C4-2B (cell line): Measurements from ENCODE around the gene RDX.

Experiments used
- ZFX ChIP-seq: fragments of 450-650 bp; IDR thresholded peaks from 2 replicates; pipeline ENCODE4 v1.6.1; 2017
- TF ChIP-seq, protein P1 (sequence below): fragments of 450-650 bp; conservative IDR thresholded peaks from 2 replicates; pipeline ENCODE4 v1.5.1; 2017; ENCODE audit warnings: mild to moderate bottlenecking

DNA sequence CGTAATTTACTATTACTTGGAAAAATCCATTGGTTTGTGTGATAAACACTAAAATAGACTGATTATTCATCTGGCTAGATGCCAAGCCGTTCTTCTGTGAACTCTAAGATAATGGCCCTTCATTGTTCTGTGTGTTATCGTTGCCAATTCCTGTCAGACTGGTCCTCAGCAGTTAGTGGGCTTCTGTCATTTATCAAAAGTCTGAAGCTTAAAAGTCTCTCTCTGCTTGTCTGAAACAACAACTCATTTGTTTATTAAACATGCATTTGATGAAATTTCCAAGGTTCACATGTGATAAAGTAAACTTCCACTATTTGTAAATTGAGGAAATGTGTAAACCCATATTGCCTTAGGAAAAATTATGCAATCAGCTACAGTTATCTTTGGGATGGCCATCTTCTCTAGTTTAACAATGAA lies 21.1 kb upstream of the RDX start:
- TF ChIP-seq ZFX = no peak
- TF ChIP-seq, protein P1, sequence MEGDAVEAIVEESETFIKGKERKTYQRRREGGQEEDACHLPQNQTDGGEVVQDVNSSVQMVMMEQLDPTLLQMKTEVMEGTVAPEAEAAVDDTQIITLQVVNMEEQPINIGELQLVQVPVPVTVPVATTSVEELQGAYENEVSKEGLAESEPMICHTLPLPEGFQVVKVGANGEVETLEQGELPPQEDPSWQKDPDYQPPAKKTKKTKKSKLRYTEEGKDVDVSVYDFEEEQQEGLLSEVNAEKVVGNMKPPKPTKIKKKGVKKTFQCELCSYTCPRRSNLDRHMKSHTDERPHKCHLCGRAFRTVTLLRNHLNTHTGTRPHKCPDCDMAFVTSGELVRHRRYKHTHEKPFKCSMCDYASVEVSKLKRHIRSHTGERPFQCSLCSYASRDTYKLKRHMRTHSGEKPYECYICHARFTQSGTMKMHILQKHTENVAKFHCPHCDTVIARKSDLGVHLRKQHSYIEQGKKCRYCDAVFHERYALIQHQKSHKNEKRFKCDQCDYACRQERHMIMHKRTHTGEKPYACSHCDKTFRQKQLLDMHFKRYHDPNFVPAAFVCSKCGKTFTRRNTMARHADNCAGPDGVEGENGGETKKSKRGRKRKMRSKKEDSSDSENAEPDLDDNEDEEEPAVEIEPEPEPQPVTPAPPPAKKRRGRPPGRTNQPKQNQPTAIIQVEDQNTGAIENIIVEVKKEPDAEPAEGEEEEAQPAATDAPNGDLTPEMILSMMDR = no peak
